WTC11 (cell line): ENCODE measurements around the gene SCYL1. TPM values are rescaled to one million over a fixed set of nuclear protein-coding genes. Genes with fewer than 3 reads are reported as not detected.

Source experiments
- ATAC-seq: fragments of 200-7000 bp; cut with Tn5 transposase; 2 replicates; pipeline ENCODE4 v1.10.0; 2021; ENCODE audit warnings: mild to moderate bottlenecking, moderate library complexity
- CTCF ChIA-PET: fragments of 300-600 bp; sonication (Branson Sonifier 250); formaldehyde crosslinking; loops from one replicate; lab custom pipeline; 2021; ENCODE audit warnings: antibody characterized with exemption; lab: Charles Lee
- POLR2A ChIA-PET: fragments of 350-600 bp; sonication (Branson Sonifier 250); formaldehyde crosslinking; loops from one replicate; lab custom pipeline; 2021; ENCODE audit warnings: antibody characterized with exemption; lab: Charles Lee
- DNase-seq: peaks from one replicate; pipeline ENCODE4 v3.0.0; 2021; ENCODE audit warnings: low spot score
- H3K27ac Mint-ChIP-seq: 2 replicates; pipeline ENCODE4 v1.8.0; 2021; ENCODE audit warnings: mixed read lengths
- H3K27me3 Mint-ChIP-seq: 2 replicates; pipeline ENCODE4 v1.8.0; 2021; ENCODE audit warnings: low read depth, mild to moderate bottlenecking, moderate library complexity, mixed read lengths
- H3K36me3 Mint-ChIP-seq: 2 replicates; pipeline ENCODE4 v1.8.0; 2021; ENCODE audit warnings: mixed read lengths
- H3K4me1 Mint-ChIP-seq: 2 replicates; pipeline ENCODE4 v1.8.0; 2022; ENCODE audit warnings: mixed read lengths
- H3K4me3 Mint-ChIP-seq: 2 replicates; pipeline ENCODE4 v1.8.0; 2021; ENCODE audit warnings: mild to moderate bottlenecking, moderate library complexity, mixed read lengths
- H3K9me3 Mint-ChIP-seq: 2 replicates; pipeline ENCODE4 v1.8.0; 2021; ENCODE audit warnings: mixed read lengths
- CDX4 ChIP-seq: fragments of 250-450 bp; sonication (Bioruptor Pico); IDR thresholded peaks from 2 replicates; pipeline ENCODE4 v1.9.0; 2021; ENCODE audit warnings: moderate library complexity, mild to moderate bottlenecking, inconsistent platforms, borderline replicate concordance
- EMX1 ChIP-seq: fragments of 250-450 bp; sonication (Bioruptor Pico); IDR thresholded peaks from 2 replicates; pipeline ENCODE4 v1.8.0; 2021; ENCODE audit warnings: mild to moderate bottlenecking
- GABPB1 ChIP-seq: sonication (generic); formaldehyde crosslinking; IDR thresholded peaks from 2 replicates; pipeline ENCODE4 v1.8.1; 2023; ENCODE audit warnings: mild to moderate bottlenecking, missing genetic modification reagents
- NFATC4 ChIP-seq: fragments of 250-450 bp; sonication (Bioruptor Pico); IDR thresholded peaks from 2 replicates; pipeline ENCODE4 v1.9.0; 2021; ENCODE audit warnings: mild to moderate bottlenecking
- PRRX2 ChIP-seq: fragments of 250-450 bp; sonication (Bioruptor Pico); IDR thresholded peaks from 2 replicates; pipeline ENCODE4 v1.8.0; 2021; ENCODE audit warnings: mild to moderate bottlenecking
- RORB ChIP-seq: fragments of 250-450 bp; sonication (Bioruptor Pico); IDR thresholded peaks from 2 replicates; pipeline ENCODE4 v1.9.0; 2021; ENCODE audit warnings: mild to moderate bottlenecking
- TP53 ChIP-seq: sonication (generic); formaldehyde crosslinking; IDR thresholded peaks from 2 replicates; pipeline ENCODE4 v1.8.1; 2023; ENCODE audit warnings: mild to moderate bottlenecking, missing genetic modification reagents
- ZNF416 ChIP-seq: fragments of 250-450 bp; sonication (Bioruptor Pico); IDR thresholded peaks from 2 replicates; pipeline ENCODE4 v1.9.0; 2021; ENCODE audit warnings: mild to moderate bottlenecking, inconsistent platforms
- ZNF532 ChIP-seq: fragments of 250-450 bp; sonication (Bioruptor Pico); IDR thresholded peaks from 2 replicates; pipeline ENCODE4 v1.9.0; 2021; ENCODE audit warnings: mild to moderate bottlenecking, borderline replicate concordance
- ZNF671 ChIP-seq: fragments of 250-450 bp; sonication (Bioruptor Pico); IDR thresholded peaks from 2 replicates; pipeline ENCODE4 v1.8.0; 2021; ENCODE audit warnings: mild to moderate bottlenecking
- total RNA-seq: library from RNA; stranded (reverse); gene quantifications from 3 replicates; pipeline ENCODE4 v1.2.3, GENCODE V29; 2021
- TF ChIP-seq, protein P1 (sequence below): fragments of 250-450 bp; sonication (Bioruptor Pico); IDR thresholded peaks from 2 replicates; pipeline ENCODE4 v1.9.0; 2021; ENCODE audit warnings: mild to moderate bottlenecking
- TF ChIP-seq, protein P2 (sequence below): fragments of 250-450 bp; sonication (Bioruptor Pico); IDR thresholded peaks from 2 replicates; pipeline ENCODE4 v2.1.2; 2022; ENCODE audit warnings: mild to moderate bottlenecking, moderate library complexity
- TF ChIP-seq, protein P3 (sequence below): fragments of 250-450 bp; sonication (Bioruptor Pico); IDR thresholded peaks from 2 replicates; pipeline ENCODE4 v1.8.0; 2021; ENCODE audit warnings: mild to moderate bottlenecking
- TF ChIP-seq, protein P4 (sequence below): sonication (generic); formaldehyde crosslinking; IDR thresholded peaks from 2 replicates; pipeline ENCODE4 v1.8.1; 2023; ENCODE audit warnings: mild to moderate bottlenecking, moderate library complexity, missing genetic modification reagents

SCYL1 gene
- total RNA-seq, 1 experiment from 2014 or later, result 76.8 TPM

GRCh38 chr11:65503949-65504673 is 20.8 kb upstream of the SCYL1 start:
- ChIA-PET CTCF (interaction anchor here (1.0 to 8.3 kb wide), 3 partner anchors 17 to 33 kb away, joined by 3 to 84 read pairs (median 83); no protein-coding TSS in a partner anchor), POLR2A (interaction anchor here (0.6 to 7.8 kb wide), 5 partner anchors 14 to 524 kb away, joined by 3 to 179 read pairs (median 87); partner anchors contain the start of gene NEAT1)
- ATAC-seq (no peak), DNase-seq (no peak)
- Mint-ChIP-seq H3K27ac (peak overlapping the region; percentile 95), H3K9me3 (no peaks in the 10 kb centered on the region), H3K27me3 (no peaks in the 10 kb centered on the region), H3K36me3 (no peaks in the 10 kb centered on the region; the same call in 1 of the 2 replicates), H3K4me1 (peaks cover 51% of the 10 kb centered on the region), H3K4me3 (no peak overlapping the region)
- TF ChIP-seq, protein P1, sequence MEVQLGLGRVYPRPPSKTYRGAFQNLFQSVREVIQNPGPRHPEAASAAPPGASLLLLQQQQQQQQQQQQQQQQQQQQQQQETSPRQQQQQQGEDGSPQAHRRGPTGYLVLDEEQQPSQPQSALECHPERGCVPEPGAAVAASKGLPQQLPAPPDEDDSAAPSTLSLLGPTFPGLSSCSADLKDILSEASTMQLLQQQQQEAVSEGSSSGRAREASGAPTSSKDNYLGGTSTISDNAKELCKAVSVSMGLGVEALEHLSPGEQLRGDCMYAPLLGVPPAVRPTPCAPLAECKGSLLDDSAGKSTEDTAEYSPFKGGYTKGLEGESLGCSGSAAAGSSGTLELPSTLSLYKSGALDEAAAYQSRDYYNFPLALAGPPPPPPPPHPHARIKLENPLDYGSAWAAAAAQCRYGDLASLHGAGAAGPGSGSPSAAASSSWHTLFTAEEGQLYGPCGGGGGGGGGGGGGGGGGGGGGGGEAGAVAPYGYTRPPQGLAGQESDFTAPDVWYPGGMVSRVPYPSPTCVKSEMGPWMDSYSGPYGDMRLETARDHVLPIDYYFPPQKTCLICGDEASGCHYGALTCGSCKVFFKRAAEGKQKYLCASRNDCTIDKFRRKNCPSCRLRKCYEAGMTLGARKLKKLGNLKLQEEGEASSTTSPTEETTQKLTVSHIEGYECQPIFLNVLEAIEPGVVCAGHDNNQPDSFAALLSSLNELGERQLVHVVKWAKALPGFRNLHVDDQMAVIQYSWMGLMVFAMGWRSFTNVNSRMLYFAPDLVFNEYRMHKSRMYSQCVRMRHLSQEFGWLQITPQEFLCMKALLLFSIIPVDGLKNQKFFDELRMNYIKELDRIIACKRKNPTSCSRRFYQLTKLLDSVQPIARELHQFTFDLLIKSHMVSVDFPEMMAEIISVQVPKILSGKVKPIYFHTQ (CRISPR knock-in tag), result peak; percentile 30; the same call in 1 of the 2 replicates
- TF ChIP-seq ZNF671 (peak; percentile 71; the same call in 1 of the 2 replicates), ZNF416 (CRISPR knock-in tag) (peak; percentile 80; the same call in 1 of the 2 replicates), RORB (CRISPR knock-in tag) (peak; percentile 55; the same call in 1 of the 2 replicates), CDX4 (CRISPR knock-in tag) (peak; percentile 44), GABPB1 (CRISPR knock-in tag) (no peak), TP53 (CRISPR knock-in tag) (no peak), PRRX2 (CRISPR knock-in tag) (peak; percentile 34), NFATC4 (CRISPR knock-in tag) (peak; percentile 74), EMX1 (peak; percentile 91), ZNF532 (CRISPR knock-in tag) (peak; percentile 90; the same call in 1 of the 2 replicates)
- TF ChIP-seq, protein P2, sequence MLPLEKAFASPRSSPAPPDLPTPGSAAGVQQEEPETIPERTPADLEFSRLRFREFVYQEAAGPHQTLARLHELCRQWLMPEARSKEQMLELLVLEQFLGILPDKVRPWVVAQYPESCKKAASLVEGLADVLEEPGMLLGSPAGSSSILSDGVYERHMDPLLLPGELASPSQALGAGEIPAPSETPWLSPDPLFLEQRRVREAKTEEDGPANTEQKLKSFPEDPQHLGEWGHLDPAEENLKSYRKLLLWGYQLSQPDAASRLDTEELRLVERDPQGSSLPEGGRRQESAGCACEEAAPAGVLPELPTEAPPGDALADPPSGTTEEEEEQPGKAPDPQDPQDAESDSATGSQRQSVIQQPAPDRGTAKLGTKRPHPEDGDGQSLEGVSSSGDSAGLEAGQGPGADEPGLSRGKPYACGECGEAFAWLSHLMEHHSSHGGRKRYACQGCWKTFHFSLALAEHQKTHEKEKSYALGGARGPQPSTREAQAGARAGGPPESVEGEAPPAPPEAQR, result no peak
- TF ChIP-seq, protein P3, sequence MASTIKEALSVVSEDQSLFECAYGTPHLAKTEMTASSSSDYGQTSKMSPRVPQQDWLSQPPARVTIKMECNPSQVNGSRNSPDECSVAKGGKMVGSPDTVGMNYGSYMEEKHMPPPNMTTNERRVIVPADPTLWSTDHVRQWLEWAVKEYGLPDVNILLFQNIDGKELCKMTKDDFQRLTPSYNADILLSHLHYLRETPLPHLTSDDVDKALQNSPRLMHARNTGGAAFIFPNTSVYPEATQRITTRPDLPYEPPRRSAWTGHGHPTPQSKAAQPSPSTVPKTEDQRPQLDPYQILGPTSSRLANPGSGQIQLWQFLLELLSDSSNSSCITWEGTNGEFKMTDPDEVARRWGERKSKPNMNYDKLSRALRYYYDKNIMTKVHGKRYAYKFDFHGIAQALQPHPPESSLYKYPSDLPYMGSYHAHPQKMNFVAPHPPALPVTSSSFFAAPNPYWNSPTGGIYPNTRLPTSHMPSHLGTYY (CRISPR knock-in tag), result peak; percentile 87
- TF ChIP-seq, protein P4, sequence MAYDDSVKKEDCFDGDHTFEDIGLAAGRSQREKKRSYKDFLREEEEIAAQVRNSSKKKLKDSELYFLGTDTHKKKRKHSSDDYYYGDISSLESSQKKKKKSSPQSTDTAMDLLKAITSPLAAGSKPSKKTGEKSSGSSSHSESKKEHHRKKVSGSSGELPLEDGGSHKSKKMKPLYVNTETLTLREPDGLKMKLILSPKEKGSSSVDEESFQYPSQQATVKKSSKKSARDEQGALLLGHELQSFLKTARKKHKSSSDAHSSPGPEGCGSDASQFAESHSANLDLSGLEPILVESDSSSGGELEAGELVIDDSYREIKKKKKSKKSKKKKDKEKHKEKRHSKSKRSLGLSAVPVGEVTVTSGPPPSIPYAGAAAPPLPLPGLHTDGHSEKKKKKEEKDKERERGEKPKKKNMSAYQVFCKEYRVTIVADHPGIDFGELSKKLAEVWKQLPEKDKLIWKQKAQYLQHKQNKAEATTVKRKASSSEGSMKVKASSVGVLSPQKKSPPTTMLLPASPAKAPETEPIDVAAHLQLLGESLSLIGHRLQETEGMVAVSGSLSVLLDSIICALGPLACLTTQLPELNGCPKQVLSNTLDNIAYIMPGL (CRISPR knock-in tag), result no peak
